Glutamatergic neuron (in vitro differentiated cells): ENCODE measurements around the gene MED13L. TPM values are rescaled to one million over a fixed set of nuclear protein-coding genes. Genes with fewer than 3 reads are reported as not detected.

Experiments
- DNase-seq: peaks from one replicate; pipeline ENCODE4 v3.0.0; 2022
- H3K27ac Mint-ChIP-seq: one replicate; pipeline ENCODE4 v1.8.0; 2020; ENCODE audit warnings: mild to moderate bottlenecking, mixed read lengths, inconsistent platforms; ENCODE audit not compliant: unreplicated experiment
- H3K27me3 Mint-ChIP-seq: one replicate; pipeline ENCODE4 v1.8.0; 2020; ENCODE audit warnings: mild to moderate bottlenecking, moderate library complexity, mixed read lengths, inconsistent platforms; ENCODE audit not compliant: unreplicated experiment
- H3K36me3 Mint-ChIP-seq: one replicate; pipeline ENCODE4 v1.8.0; 2020; ENCODE audit warnings: mild to moderate bottlenecking, mixed read lengths, inconsistent platforms; ENCODE audit not compliant: unreplicated experiment
- H3K4me1 Mint-ChIP-seq: one replicate; pipeline ENCODE4 v1.8.0; 2020; ENCODE audit warnings: mild to moderate bottlenecking, low read depth, mixed read lengths, inconsistent platforms; ENCODE audit not compliant: unreplicated experiment
- H3K4me3 Mint-ChIP-seq: one replicate; pipeline ENCODE4 v1.8.0; 2020; ENCODE audit warnings: mild to moderate bottlenecking, mixed read lengths, inconsistent platforms; ENCODE audit not compliant: unreplicated experiment
- H3K9me3 Mint-ChIP-seq: one replicate; pipeline ENCODE4 v1.8.0; 2020; ENCODE audit warnings: mild to moderate bottlenecking, moderate library complexity, mixed read lengths, inconsistent platforms; ENCODE audit not compliant: unreplicated experiment
- CTCF ChIP-seq: fragments of 200-600 bp; sonication (generic); IDR thresholded peaks from one replicate; pipeline ENCODE4 v1.5.0; 2021; ENCODE audit not compliant: partially characterized antibody, unreplicated experiment
- total RNA-seq: library from RNA; stranded (reverse); fragmentation: NEBNext Ultra II Directional; extraction: Animal tissue kit (Norgen Biotek cat#: 25700); gene quantifications from one replicate; pipeline ENCODE4 v1.2.1, GENCODE V29; 2021; ENCODE audit not compliant: unreplicated experiment

MED13L gene
- total RNA-seq, 1 donor from 2014 or later: 95.5 TPM

GRCh38 chr12:116280595-116281290 is 3.2 kb upstream of the MED13L start:
- peaks cover 16% of the 10 kb centered on the region for H3K27me3 Mint-ChIP-seq
- no peak overlapping the region for H3K4me3 Mint-ChIP-seq
- no peak for TF ChIP-seq CTCF
- peaks cover 6% of the 10 kb centered on the region for H3K9me3 Mint-ChIP-seq
- H3K36me3 Mint-ChIP-seq: peaks cover 5% of the 10 kb centered on the region
- H3K27ac Mint-ChIP-seq: no peak overlapping the region
- no peak for DNase-seq
- H3K4me1 Mint-ChIP-seq: no peaks in the 10 kb centered on the region

GRCh38 chr12:116278667-116279066 is 1.2 kb upstream of the MED13L start:
- H3K4me3 Mint-ChIP-seq: peak overlapping the region; percentile 90
- peaks cover 5% of the 10 kb centered on the region for H3K36me3 Mint-ChIP-seq
- TF ChIP-seq CTCF: no peak
- peaks cover 6% of the 10 kb centered on the region for H3K9me3 Mint-ChIP-seq
- peak overlapping the region; percentile 80 for H3K27ac Mint-ChIP-seq
- peaks cover 6% of the 10 kb centered on the region for H3K4me1 Mint-ChIP-seq
- peaks cover 13% of the 10 kb centered on the region for H3K27me3 Mint-ChIP-seq
- no peak for DNase-seq

GRCh38 chr12:116278279-116278626 is 760 bp upstream of the MED13L start:
- no peak for TF ChIP-seq CTCF
- peak overlapping the region; percentile 90 for H3K4me3 Mint-ChIP-seq
- H3K36me3 Mint-ChIP-seq: peaks cover 5% of the 10 kb centered on the region
- peaks cover 6% of the 10 kb centered on the region for H3K9me3 Mint-ChIP-seq
- no peak for DNase-seq
- H3K4me1 Mint-ChIP-seq: peaks cover 6% of the 10 kb centered on the region
- H3K27ac Mint-ChIP-seq: peak overlapping the region; percentile 80
- H3K27me3 Mint-ChIP-seq: peaks cover 13% of the 10 kb centered on the region

- peak overlapping the region; percentile 92 for H3K27ac Mint-ChIP-seq
- peak overlapping the region; percentile 100 for H3K4me3 Mint-ChIP-seq
- H3K36me3 Mint-ChIP-seq: peaks cover 5% of the 10 kb centered on the region
- no peak for TF ChIP-seq CTCF
- H3K9me3 Mint-ChIP-seq: peaks cover 6% of the 10 kb centered on the region
- peak; percentile 84 for DNase-seq
- H3K27me3 Mint-ChIP-seq: peaks cover 13% of the 10 kb centered on the region
- peaks cover 6% of the 10 kb centered on the region for H3K4me1 Mint-ChIP-seq
These were observed 634 bp downstream of the MED13L start for GRCh38 chr12:116276652-116277466.
